Glomerular visceral epithelial cell (primary cell): ENCODE data around the gene CEP128.

ENCODE experiments used
- DNase-seq: peaks from one replicate; pipeline ENCODE4 v3.0.0-alpha.2; 2016; ENCODE audit errors: extremely low spot score

Gene CEP128

GRCh38 chr14:80545935-80546854 is 395.3 kb downstream of the CEP128 start:
- no peak for DNase-seq

DNA sequence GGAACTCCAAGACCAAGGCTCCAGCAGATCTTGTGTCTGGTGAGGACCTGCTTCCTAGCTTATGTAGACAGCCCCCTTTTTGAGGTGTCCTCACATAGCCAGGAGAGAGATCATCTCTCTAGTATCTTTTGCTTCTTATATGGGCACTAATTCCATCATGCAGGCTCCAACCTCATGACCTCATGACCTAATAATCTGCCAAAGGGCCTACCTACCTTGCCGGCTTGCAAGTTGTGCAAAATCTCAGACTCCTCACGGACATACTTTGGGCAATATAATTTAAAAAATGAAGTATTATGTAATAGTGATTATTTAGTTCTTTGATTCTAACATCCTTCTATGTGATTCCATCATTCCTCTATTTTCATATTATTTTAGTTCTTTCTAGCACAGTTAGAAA is 397.2 kb downstream of the CEP128 start:
- DNase-seq: no peak

DNA sequence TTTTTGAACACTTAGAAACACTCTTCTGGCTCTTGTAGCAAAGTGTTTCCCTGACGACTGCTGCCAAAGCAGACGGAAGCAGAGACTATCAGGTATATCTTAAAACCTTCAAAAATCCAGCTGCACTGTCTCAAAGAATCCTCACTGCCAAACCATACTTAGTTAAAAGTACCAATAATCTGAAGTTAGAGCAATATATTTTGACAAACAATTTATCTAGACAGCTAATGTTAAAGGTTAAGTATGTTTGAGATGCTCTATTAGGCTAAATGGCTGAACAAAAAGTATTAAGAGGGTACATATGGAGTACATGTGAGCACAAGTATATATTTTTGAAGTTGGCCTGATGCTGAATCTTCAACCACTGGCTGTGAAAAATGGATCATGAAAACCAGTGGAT is 398.3 kb downstream of the CEP128 start:
- DNase-seq: no peak

GRCh38 chr14:80538633-80539375 is 402.7 kb downstream of the CEP128 start:
- DNase-seq: no peak

DNA sequence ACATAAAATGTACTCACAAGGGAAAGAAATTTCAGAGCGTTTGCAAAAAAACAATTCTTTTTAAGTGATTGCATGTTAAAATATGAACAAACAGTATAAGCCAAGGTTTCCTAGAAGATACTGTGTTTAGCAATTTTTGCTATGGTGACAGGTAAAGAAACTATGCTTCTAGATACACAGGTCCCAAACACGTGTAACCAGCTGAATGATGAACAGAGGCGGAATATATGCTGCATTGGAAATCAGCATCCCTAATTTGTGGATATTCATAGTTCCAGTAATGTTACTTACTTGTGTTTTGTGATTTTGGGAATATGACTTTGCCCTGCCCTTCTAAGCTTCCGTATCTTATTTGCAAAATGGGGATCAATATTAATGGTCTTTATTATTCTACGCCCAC is 403.9 kb downstream of the CEP128 start:
- DNase-seq: no peak

GRCh38 chr14:80536456-80536855 is 405.1 kb downstream of the CEP128 start:
- DNase-seq: no peak

DNA sequence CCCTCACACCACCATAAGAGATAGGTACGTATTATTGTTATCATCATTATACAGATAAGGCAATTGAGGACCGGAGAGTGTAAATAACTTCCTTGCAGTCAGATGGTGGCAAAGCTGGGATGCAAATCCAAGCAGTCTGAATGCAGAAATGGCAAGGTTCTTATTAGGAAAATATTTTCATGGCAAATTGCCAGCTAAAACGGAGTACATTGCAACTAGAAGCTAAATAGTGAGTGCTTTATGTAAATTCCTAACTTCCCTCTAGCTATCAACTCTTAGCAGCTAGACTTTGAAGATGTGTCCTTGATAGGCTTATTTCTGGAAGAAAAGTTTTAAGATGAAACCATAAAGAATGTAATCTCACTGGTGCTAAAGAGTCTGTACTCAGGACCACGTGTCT is 406.4 kb downstream of the CEP128 start:
- no peak for DNase-seq

DNA sequence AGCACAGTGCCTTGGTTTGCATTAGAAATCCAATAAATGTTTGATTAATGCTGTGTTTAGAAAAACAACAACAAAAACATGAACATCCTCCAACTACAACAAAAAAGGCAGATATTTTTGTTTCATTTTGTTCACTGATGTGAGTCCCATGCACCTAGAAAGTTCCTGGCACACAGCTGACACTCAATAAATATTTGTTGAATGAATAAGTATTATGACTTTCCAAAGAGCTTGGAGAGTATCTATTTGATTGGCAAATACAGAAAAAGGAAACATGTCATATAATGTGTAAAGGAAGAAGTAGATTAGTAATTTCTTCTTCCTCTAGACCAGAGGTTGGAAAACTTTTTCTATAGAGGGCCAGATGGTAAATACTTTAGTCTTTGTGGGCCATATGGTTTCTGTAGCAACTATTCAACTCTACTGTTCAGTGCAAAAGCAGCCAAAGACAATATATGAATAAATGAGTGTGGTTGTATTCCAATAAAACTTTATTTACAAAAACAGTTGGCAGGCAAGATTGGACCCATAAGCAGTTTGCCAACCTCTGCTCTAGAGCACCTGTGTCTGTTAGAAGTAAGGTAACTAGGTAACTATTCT is 417.9 kb downstream of the CEP128 start:
- DNase-seq: no peak

GRCh38 chr14:80522936-80523335 is 418.6 kb downstream of the CEP128 start:
- DNase-seq: no peak

GRCh38 chr14:80522411-80522810 is 419.1 kb downstream of the CEP128 start:
- DNase-seq: no peak

- DNase-seq: no peak
These were observed 420.1 kb downstream of the CEP128 start for GRCh38 chr14:80521456-80521855.

DNA sequence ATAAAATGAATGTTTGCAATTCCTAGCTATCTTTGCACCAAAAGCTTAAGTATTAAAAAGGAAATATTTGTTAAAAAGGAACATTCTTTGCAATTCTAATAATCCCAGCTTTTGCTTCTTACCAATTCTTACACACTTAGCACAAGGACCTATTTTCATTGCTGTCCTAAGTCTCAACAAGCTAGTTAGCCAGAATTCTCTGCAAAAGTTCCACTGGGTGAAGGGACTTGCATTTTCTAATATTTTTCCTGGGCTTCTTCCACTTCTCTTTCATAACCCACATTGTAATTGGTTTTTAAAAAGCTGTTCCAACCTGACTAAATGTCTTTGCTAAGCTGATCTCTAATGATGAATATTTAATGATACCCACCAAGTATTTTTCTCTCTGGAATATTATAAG is 422.5 kb downstream of the CEP128 start:
- DNase-seq: no peak

DNA sequence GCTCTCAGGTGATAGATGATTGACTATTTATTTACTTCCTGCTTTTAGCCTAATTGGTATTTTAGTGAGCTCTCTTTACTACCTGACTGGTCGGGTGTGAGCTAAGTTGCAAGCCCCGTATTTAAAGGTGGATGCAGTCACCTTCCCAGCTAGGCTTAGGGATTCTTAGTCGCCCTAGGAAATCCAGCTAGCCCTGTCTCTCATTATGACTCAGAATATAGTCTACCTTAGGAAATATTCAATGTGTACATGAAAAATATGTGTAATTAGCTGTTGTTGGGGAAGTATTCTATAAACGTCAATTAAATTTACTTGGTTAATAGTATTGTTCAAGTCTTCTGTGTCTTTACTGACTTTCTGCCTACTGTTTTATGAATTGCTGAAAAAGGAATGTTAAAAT is 423.4 kb downstream of the CEP128 start:
- no peak for DNase-seq

GRCh38 chr14:80507292-80507869 is 434.2 kb downstream of the CEP128 start:
- no peak for DNase-seq

DNA sequence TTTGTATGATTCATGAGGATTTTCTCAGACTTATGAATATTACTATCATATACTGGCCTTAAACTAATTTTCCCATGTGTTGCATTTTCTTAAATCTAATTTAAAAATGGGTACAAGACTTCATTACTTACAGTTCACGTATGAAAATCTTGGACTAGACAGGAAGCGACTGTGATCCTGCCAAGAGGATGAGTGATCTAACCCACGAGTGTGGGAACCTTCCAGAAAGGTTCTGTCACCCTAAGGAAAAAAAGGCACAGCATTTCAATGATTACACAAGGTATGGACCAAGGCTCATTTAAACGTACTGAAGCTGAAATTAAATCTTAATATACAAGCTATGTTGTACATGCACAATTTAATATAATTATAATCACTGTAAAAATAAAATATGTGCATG is 436.8 kb downstream of the CEP128 start:
- no peak for DNase-seq

GRCh38 chr14:80498533-80498932 is 443.0 kb downstream of the CEP128 start:
- DNase-seq: no peak

DNA sequence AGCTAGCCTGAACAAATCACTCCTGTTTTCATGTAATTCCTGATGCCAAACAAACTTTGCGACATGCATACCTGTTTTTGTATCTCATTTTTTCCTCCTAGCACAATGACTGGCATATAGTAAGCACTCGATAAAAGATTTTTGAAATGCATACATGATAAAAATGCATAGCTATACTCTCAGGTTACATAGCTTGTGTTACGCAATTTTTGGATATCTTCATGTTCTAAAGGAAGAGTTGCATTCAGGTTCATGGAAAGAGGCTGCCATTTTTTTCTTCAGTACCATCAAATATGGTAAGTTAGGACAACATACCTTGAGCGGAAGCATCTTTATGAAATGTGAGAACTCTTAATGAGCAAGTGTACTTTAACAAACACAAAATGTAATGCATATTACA is 445.4 kb downstream of the CEP128 start:
- no peak for DNase-seq

GRCh38 chr14:80494769-80495168 is 446.8 kb downstream of the CEP128 start:
- DNase-seq: no peak

GRCh38 chr14:80493620-80494019 is 447.9 kb downstream of the CEP128 start:
- DNase-seq: no peak

GRCh38 chr14:80491650-80492049 is 449.9 kb downstream of the CEP128 start:
- DNase-seq: no peak

DNA sequence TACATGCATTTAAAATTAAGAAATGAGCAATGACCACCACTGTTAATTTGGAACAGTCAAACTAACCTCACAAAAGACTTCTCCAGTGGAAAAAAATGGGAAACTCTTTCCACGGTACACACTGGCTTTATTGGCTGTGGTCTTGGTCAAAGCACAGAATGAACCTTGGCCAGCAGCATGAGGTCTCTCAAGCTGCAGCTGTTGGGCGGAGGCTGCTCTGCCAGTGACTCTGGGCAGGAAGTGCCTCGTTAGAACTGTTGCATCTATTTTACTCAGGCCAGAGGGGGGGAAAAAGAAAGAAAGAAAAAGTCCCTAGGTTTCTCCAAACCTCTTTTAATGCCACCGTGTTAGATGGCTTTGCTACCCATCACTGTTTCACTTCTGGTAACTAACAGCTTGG is 450.4 kb downstream of the CEP128 start:
- DNase-seq: no peak

DNA sequence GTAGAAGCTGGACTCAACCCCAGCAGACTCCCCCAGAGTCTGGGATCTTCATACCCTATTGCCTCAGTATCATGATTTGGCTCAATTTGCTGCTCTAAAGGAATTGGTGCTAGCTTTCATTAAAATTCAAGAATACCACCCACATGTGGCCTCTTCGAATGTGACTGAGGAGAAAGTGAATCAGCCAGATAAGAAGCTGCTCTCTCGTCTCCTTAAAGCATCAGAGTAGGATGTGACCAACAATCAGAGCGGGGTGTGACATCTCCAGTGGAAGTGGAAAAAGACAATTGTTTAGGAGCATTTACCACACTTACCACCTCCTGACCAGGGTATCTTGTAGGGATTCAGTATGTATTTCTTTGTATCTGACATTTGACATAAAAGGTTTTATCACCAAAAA is 452.0 kb downstream of the CEP128 start:
- DNase-seq: no peak
